HEK293T (cell line): Measurements from ENCODE around the gene MED12L.

Experiments used
- ARNT ChIP-seq: fragments of 450-650 bp; IDR thresholded peaks from 2 replicates; pipeline ENCODE4 v1.6.1; 2017; ENCODE audit warnings: mild to moderate bottlenecking
- BHLHE40 ChIP-seq: fragments of 450-650 bp; IDR thresholded peaks from 2 replicates; pipeline ENCODE4 v1.6.1; 2016; ENCODE audit warnings: mild to moderate bottlenecking, moderate library complexity, borderline replicate concordance
- ELF4 ChIP-seq: fragments of 450-650 bp; IDR thresholded peaks from 2 replicates; pipeline ENCODE4 v1.6.1; 2017; ENCODE audit warnings: antibody characterized with exemption
- FOXA1 ChIP-seq: fragments of 450-650 bp; IDR thresholded peaks from 2 replicates; pipeline ENCODE4 v1.6.1; 2016; ENCODE audit warnings: mild to moderate bottlenecking
- FOXK2 ChIP-seq: fragments of 450-650 bp; IDR thresholded peaks from 2 replicates; pipeline ENCODE4 v1.6.1; 2016; ENCODE audit warnings: mild to moderate bottlenecking
- FOXM1 ChIP-seq: fragments of 450-650 bp; IDR thresholded peaks from 2 replicates; pipeline ENCODE4 v1.6.1; 2017; ENCODE audit warnings: mild to moderate bottlenecking, borderline replicate concordance
- HDGF ChIP-seq: fragments of 450-650 bp; IDR thresholded peaks from 2 replicates; pipeline ENCODE4 v1.6.1; 2017; ENCODE audit warnings: antibody characterized with exemption, borderline replicate concordance
- LEF1 ChIP-seq: fragments of 450-650 bp; IDR thresholded peaks from 2 replicates; pipeline ENCODE4 v1.6.1; 2017; ENCODE audit warnings: mild to moderate bottlenecking, borderline replicate concordance
- NFRKB ChIP-seq: fragments of 450-650 bp; IDR thresholded peaks from 2 replicates; pipeline ENCODE4 v1.6.1; 2016; ENCODE audit warnings: mild to moderate bottlenecking, moderate library complexity
- SP1 ChIP-seq: fragments of 450-650 bp; IDR thresholded peaks from 2 replicates; pipeline ENCODE4 v1.6.1; 2017
- SUZ12 ChIP-seq: fragments of 450-650 bp; IDR thresholded peaks from 2 replicates; pipeline ENCODE4 v1.6.1; 2016; ENCODE audit warnings: mild to moderate bottlenecking
- TARDBP ChIP-seq: fragments of 450-650 bp; IDR thresholded peaks from 2 replicates; pipeline ENCODE4 v1.6.1; 2016
- ZNF384 ChIP-seq: fragments of 450-650 bp; IDR thresholded peaks from 2 replicates; pipeline ENCODE4 v1.6.1; 2016
- TF ChIP-seq, protein P1 (sequence below): fragments of 450-650 bp; IDR thresholded peaks from 2 replicates; pipeline ENCODE4 v1.6.1; 2016

DNA sequence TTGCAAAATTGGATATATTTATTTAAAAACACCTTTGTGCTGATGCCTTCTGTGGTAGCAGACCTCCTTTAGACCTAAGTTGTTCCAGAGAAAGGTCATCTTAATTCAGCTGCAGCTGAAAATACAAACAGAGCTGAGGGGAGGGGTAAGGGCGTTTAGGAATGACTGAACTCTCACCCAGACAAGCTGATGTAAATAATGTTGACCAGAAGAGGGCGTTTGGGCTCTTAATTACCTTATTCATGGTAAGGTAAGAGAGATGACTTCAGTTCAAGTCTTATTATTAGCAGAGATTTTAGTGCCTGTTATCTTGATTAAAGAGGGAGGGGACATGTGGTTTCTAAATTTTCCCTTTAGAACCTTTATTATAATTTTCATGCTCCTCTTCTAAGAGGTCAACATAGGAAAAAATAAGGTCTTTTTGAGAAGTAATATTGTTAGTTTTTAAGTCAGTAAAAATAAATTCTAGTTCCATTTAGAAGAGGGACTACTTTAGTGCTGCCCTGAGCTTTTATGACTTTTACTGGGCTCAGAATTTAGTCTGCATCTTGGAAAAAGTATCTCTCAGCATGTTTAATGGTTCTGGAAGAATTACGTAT is 71.3 kb downstream of the MED12L start:
- TF ChIP-seq FOXM1 (no peak), SP1 (no peak), NFRKB (no peak), BHLHE40 (no peak), SUZ12 (no peak), FOXK2 (no peak), FOXA1 (no peak), ARNT (no peak), HDGF (no peak), LEF1 (no peak), ZNF384 (no peak), ELF4 (no peak), TARDBP (no peak)
- TF ChIP-seq, protein P1, sequence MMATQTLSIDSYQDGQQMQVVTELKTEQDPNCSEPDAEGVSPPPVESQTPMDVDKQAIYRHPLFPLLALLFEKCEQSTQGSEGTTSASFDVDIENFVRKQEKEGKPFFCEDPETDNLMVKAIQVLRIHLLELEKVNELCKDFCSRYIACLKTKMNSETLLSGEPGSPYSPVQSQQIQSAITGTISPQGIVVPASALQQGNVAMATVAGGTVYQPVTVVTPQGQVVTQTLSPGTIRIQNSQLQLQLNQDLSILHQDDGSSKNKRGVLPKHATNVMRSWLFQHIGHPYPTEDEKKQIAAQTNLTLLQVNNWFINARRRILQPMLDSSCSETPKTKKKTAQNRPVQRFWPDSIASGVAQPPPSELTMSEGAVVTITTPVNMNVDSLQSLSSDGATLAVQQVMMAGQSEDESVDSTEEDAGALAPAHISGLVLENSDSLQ = no peak
